SU-DHL-6 (cell line): ENCODE data around the gene UBAC2.

ENCODE experiments used
- H2AFZ ChIP-seq: fragments of 200-600 bp; sonication (generic); 2 replicates; pipeline ENCODE4 v1.6.1; 2014; ENCODE audit warnings: low read depth, mild to moderate bottlenecking, moderate library complexity, mixed read lengths, antibody characterized with exemption, low read length; ENCODE audit not compliant: severe bottlenecking
- H3F3A ChIP-seq: fragments of 200-600 bp; shearing (Covaris generic); 2 replicates; pipeline ENCODE4 v1.6.0; 2016; ENCODE audit warnings: antibody characterized with exemption, mild to moderate bottlenecking; ENCODE audit not compliant: insufficient read depth
- H3K27ac ChIP-seq: fragments of 200-600 bp; sonication (generic); 2 replicates; pipeline ENCODE4 v1.5.1; 2016; ENCODE audit warnings: low read depth, mild to moderate bottlenecking, low read length, moderate library complexity, mixed read lengths
- H3K27me3 ChIP-seq: fragments of 200-600 bp; sonication (generic), shearing (Covaris generic); 2 replicates; pipeline ENCODE4 v1.6.0; 2014; ENCODE audit warnings: mild to moderate bottlenecking, low read length
- H3K36me3 ChIP-seq: fragments of 200-600 bp; sonication (generic); 2 replicates; pipeline ENCODE4 v1.6.1; 2014; ENCODE audit warnings: mild to moderate bottlenecking, low read length, mixed read lengths
- H3K4me2 ChIP-seq: fragments of 300-600, 200-600 bp; shearing (Covaris generic), sonication (generic); 2 replicates; pipeline ENCODE4 v1.6.0; 2014; ENCODE audit warnings: low read length, low read depth, mild to moderate bottlenecking; ENCODE audit not compliant: poor library complexity, severe bottlenecking
- H3K4me3 ChIP-seq: fragments of 200-600 bp; sonication (generic); 2 replicates; pipeline ENCODE4 v1.5.1; 2014; ENCODE audit warnings: antibody characterized with exemption, low read length, mild to moderate bottlenecking, mixed read lengths; ENCODE audit not compliant: insufficient read depth, poor library complexity, severe bottlenecking
- H3K79me2 ChIP-seq: fragments of 200-600 bp; sonication (generic); 2 replicates; pipeline ENCODE4 v1.6.1; 2014; ENCODE audit warnings: mild to moderate bottlenecking, low read length, moderate library complexity; ENCODE audit not compliant: insufficient read depth
- H3K9ac ChIP-seq: fragments of 200-600 bp; sonication (generic); 2 replicates; pipeline ENCODE4 v1.7.0; 2014; ENCODE audit warnings: mild to moderate bottlenecking, low read length
- H3K9me2 ChIP-seq: fragments of 200-600 bp; sonication (generic); replicated peaks from 2 replicates; pipeline ENCODE4 v1.6.1; 2014; ENCODE audit warnings: low read length; ENCODE audit not compliant: insufficient read depth
- H3K9me3 ChIP-seq: fragments of 200-600 bp; sonication (generic); 2 replicates; pipeline ENCODE4 v1.6.1; 2014; ENCODE audit warnings: low read length, mixed read lengths; ENCODE audit not compliant: insufficient read depth
- H4K20me1 ChIP-seq: fragments of 200-600 bp; sonication (generic); 2 replicates; pipeline ENCODE4 v1.6.1; 2014; ENCODE audit warnings: low read depth, mild to moderate bottlenecking, antibody characterized with exemption, low read length, moderate library complexity, mixed read lengths
- CTCF ChIP-seq: fragments of 200-600 bp; sonication (generic); IDR thresholded peaks from one replicate; pipeline ENCODE4 v1.5.1; 2017; ENCODE audit warnings: antibody characterized with exemption, mild to moderate bottlenecking, low read length, moderate library complexity; ENCODE audit not compliant: insufficient read depth, poor library complexity, severe bottlenecking
- EZH2phosphoT487 ChIP-seq: fragments of 200-600 bp; sonication (generic), shearing (Covaris generic); conservative IDR thresholded peaks from 2 replicates; pipeline ENCODE4 v1.6.1; 2018; ENCODE audit warnings: mild to moderate bottlenecking, antibody characterized with exemption, low read length, moderate library complexity, mixed read lengths

UBAC2 gene

GRCh38 chr13:99332456-99332855 is 131.8 kb downstream of the UBAC2 start:
- Histone ChIP-seq H3K4me2 (no peak overlapping the region), H3K36me3 (peaks cover 9% of the 10 kb centered on the region; the same call in 1 of the 2 replicates), H3K27ac (no peak overlapping the region), H2AFZ (no peak overlapping the region), H4K20me1 (no peaks in the 10 kb centered on the region), H3F3A (no peaks in the 10 kb centered on the region), H3K9ac (no peak overlapping the region), H3K9me2 (no peaks in the 10 kb centered on the region), H3K9me3 (no peaks in the 10 kb centered on the region), H3K27me3 (no peaks in the 10 kb centered on the region), H3K4me3 (no peak overlapping the region), H3K79me2 (no peaks in the 10 kb centered on the region)
- TF ChIP-seq CTCF (no peak), EZH2phosphoT487 (no peak)

- Histone ChIP-seq H3K9me2 (no peaks in the 10 kb centered on the region), H3K27ac (no peak overlapping the region), H3K4me2 (no peak overlapping the region), H4K20me1 (no peaks in the 10 kb centered on the region), H3K4me3 (no peak overlapping the region), H2AFZ (no peak overlapping the region), H3K79me2 (no peaks in the 10 kb centered on the region), H3K27me3 (no peaks in the 10 kb centered on the region), H3K9me3 (no peaks in the 10 kb centered on the region), H3K9ac (no peak overlapping the region), H3F3A (no peaks in the 10 kb centered on the region), H3K36me3 (no peaks in the 10 kb centered on the region)
- TF ChIP-seq CTCF (no peak), EZH2phosphoT487 (no peak)
Measured at GRCh38 chr13:99334221-99334620, 133.6 kb downstream of the UBAC2 start.

- H3K9me3 ChIP-seq = no peaks in the 10 kb centered on the region
- no peaks in the 10 kb centered on the region for H3K36me3 ChIP-seq
- no peaks in the 10 kb centered on the region for H3K79me2 ChIP-seq
- no peaks in the 10 kb centered on the region for H4K20me1 ChIP-seq
- H2AFZ ChIP-seq = no peak overlapping the region
- H3F3A ChIP-seq = no peaks in the 10 kb centered on the region
- H3K27ac ChIP-seq = no peak overlapping the region
- no peak overlapping the region for H3K4me3 ChIP-seq
- no peaks in the 10 kb centered on the region for H3K9me2 ChIP-seq
- TF ChIP-seq CTCF (no peak), EZH2phosphoT487 (no peak)
- H3K9ac ChIP-seq = no peak overlapping the region
- H3K4me2 ChIP-seq = no peak overlapping the region
- H3K27me3 ChIP-seq = no peaks in the 10 kb centered on the region
Measured at GRCh38 chr13:99335087-99335486, 134.4 kb downstream of the UBAC2 start.

GRCh38 chr13:99335603-99336002 is 134.9 kb downstream of the UBAC2 start:
- H3K27me3 ChIP-seq = no peaks in the 10 kb centered on the region
- H3K36me3 ChIP-seq = no peaks in the 10 kb centered on the region
- no peak overlapping the region for H3K27ac ChIP-seq
- H3F3A ChIP-seq = no peaks in the 10 kb centered on the region
- no peak overlapping the region for H3K9ac ChIP-seq
- H3K9me3 ChIP-seq = no peaks in the 10 kb centered on the region
- H4K20me1 ChIP-seq = no peaks in the 10 kb centered on the region
- TF ChIP-seq CTCF = no peak
- TF ChIP-seq EZH2phosphoT487 = no peak
- H3K79me2 ChIP-seq = no peaks in the 10 kb centered on the region
- no peak overlapping the region for H3K4me2 ChIP-seq
- no peak overlapping the region for H3K4me3 ChIP-seq
- H2AFZ ChIP-seq = no peak overlapping the region
- H3K9me2 ChIP-seq = no peaks in the 10 kb centered on the region
